ENCODE results near the gene ADCY9. TPM values are rescaled to one million over a fixed set of nuclear protein-coding genes. Genes with fewer than 3 reads are reported as not detected.

The ADCY9 gene
- total RNA-seq, 2 experiments from 2014 or later: 7.1 to 7.4 TPM

DNA sequence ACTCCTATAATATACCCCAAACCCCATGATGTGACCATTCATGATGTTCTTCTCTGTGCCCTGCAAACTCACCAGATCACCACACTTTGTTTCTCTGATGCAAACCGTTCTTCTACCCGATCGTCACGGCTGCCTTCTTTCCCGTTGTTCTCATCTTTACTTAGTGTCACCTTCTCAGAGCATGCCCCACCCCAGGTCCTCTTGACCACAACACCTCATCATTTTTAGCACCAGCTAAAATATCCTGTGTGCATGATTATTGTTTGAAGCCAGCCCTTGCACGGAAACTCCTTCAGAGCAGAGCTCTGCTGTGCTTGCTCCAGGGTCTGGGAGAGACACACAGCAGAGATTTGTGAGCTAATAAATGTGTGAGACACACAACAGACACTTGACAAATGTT is 196.8 kb downstream of the ADCY9 start:
- CTCF ChIA-PET: no interaction called here
- ATAC-seq (ENCODE audit: poor library complexity) (no peak), DNase-seq (no peak)
- no peak for TF ChIP-seq CTCF (IDR thresholded peaks at IDR 0.05)
- Mint-ChIP-seq H3K27me3 (peaks cover 17% of the 10 kb centered on the region), H3K4me1 (ENCODE audit: low read depth) (no peaks in the 10 kb centered on the region), H3K4me3 (no peak overlapping the region), H3K9me3 (peaks cover 3% of the 10 kb centered on the region), H3K36me3 (ENCODE audit: low read depth) (no peaks in the 10 kb centered on the region), H3K27ac (no peak overlapping the region)
- H3K4me1 ChIP-seq (ENCODE audit: insufficient read depth, low read length): no peaks in the 10 kb centered on the region
- intact Hi-C loops (cut with DNase I, micrococcal nuclease): loop anchor here in 1 of 2 experiments (10.0 kb wide), 1 partner anchor 295 kb away; no protein-coding TSS in a partner anchor
- peaks cover 6 to 27% of the 10 kb centered on the region in 2 experiments for H3K9me3 ChIP-seq (ENCODE audit: control insufficient read depth in 1 of 2, insufficient read depth in 1 of 2, low read length in 2 of 2)
- POLR2A ChIA-PET: no interaction called here
- H3K36me3 ChIP-seq (ENCODE audit: insufficient read depth, low read length): no peaks in the 10 kb centered on the region
- no peak overlapping the region for H3K4me3 ChIP-seq (ENCODE audit: low read length)
- H3K27me3 ChIP-seq (ENCODE audit: control insufficient read depth in 1 of 2, insufficient read depth in 2 of 2, low read length in 2 of 2): peaks cover 4 to 13% of the 10 kb centered on the region in 2 experiments
- H3K27ac ChIP-seq (ENCODE audit: low read depth in 1 of 2, low read length in 2 of 2): no peak overlapping the region

DNA sequence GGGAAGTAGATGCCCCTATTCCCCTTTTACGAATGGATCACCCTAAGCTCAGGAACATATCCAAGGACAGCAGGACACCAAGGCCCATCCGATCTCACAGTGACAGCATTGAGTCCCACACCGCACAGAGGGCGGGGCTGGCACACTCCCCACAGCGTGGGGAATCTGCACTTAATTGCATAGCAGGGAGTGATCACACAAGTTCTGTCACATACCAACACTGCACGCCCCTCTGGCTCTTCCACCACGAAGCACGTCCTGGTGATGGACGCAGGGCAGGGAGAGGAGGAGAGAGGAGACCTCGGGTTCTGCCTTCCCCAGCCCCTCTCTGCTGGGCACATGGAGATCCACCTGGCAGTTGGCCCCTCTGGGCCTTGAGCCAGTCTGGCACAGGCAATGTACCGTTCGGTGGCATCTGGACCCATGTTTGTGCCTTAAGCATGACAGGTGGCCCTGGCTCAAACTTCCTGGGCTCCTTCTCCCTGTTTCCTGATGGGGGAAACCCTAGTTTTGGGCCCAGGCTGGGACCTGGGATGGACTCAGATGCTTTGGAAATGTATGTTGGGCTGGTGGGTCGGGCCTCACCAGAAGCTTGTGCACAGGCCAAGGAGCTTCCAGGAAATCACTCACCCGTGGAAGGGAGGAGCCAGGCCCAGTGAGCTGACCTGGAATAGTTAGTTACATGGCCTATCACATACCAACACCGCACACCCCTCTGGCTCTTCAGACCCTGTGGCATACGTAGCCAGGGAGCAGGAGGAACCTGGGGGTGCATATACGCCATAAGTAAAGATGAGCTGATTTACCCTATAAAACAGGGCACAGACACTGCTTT is 200.6 kb downstream of the ADCY9 start:
- no peaks in the 10 kb centered on the region for H3K4me1 Mint-ChIP-seq (ENCODE audit: low read depth)
- ChIA-PET POLR2A (no interaction called here), CTCF (interaction anchor here (0.6 kb wide), 1 partner anchor 231 kb away, joined by 3 read pairs; no protein-coding TSS in a partner anchor)
- H3K36me3 Mint-ChIP-seq (ENCODE audit: low read depth): no peaks in the 10 kb centered on the region
- Histone ChIP-seq H3K9me3 (ENCODE audit: control insufficient read depth in 1 of 2, insufficient read depth in 1 of 2, low read length in 2 of 2) (peaks cover 6 to 27% of the 10 kb centered on the region in 2 experiments), H3K36me3 (ENCODE audit: insufficient read depth, low read length) (no peaks in the 10 kb centered on the region), H3K27me3 (ENCODE audit: control insufficient read depth in 1 of 2, insufficient read depth in 2 of 2, low read length in 2 of 2) (peaks cover 0 to 4% of the 10 kb centered on the region in 2 experiments), H3K4me3 (ENCODE audit: low read length) (no peak overlapping the region), H3K4me1 (ENCODE audit: insufficient read depth, low read length) (no peaks in the 10 kb centered on the region), H3K27ac (ENCODE audit: low read depth in 1 of 2, low read length in 2 of 2) (no peak overlapping the region)
- no peak overlapping the region for H3K27ac Mint-ChIP-seq
- H3K27me3 Mint-ChIP-seq: peaks cover 8% of the 10 kb centered on the region
- intact Hi-C loops (cut with DNase I, micrococcal nuclease): loop anchor here in 1 of 2 experiments (10.0 kb wide), 1 partner anchor 299 kb away; no protein-coding TSS in a partner anchor
- DNase-seq (no peak), ATAC-seq (ENCODE audit: poor library complexity) (no peak)
- no peak overlapping the region for H3K4me3 Mint-ChIP-seq
- no peak for TF ChIP-seq CTCF (IDR thresholded peaks at IDR 0.05)
- peaks cover 3% of the 10 kb centered on the region for H3K9me3 Mint-ChIP-seq

- Mint-ChIP-seq H3K27ac (no peak overlapping the region), H3K4me1 (ENCODE audit: low read depth) (no peaks in the 10 kb centered on the region), H3K36me3 (ENCODE audit: low read depth) (no peaks in the 10 kb centered on the region), H3K9me3 (no peaks in the 10 kb centered on the region), H3K4me3 (no peak overlapping the region), H3K27me3 (no peaks in the 10 kb centered on the region)
- DNase-seq: no peak
- peaks cover 0 to 10% of the 10 kb centered on the region in 2 experiments for H3K9me3 ChIP-seq (ENCODE audit: control insufficient read depth in 1 of 2, insufficient read depth in 1 of 2, low read length in 2 of 2)
- no peaks in the 10 kb centered on the region for H3K4me1 ChIP-seq (ENCODE audit: insufficient read depth, low read length)
- CTCF ChIA-PET: no interaction called here
- no peaks in the 10 kb centered on the region for H3K27me3 ChIP-seq (ENCODE audit: control insufficient read depth in 1 of 2, insufficient read depth in 2 of 2, low read length in 2 of 2)
- no peaks in the 10 kb centered on the region for H3K36me3 ChIP-seq (ENCODE audit: insufficient read depth, low read length)
- no peak overlapping the region for H3K27ac ChIP-seq (ENCODE audit: low read depth in 1 of 2, low read length in 2 of 2)
- TF ChIP-seq CTCF (IDR thresholded peaks at IDR 0.05): no peak
- intact Hi-C loops (cut with DNase I, micrococcal nuclease): loop anchor here in 1 of 2 experiments (10.0 kb wide), 1 partner anchor 302 kb away; no protein-coding TSS in a partner anchor
- ATAC-seq (ENCODE audit: poor library complexity): no peak
- POLR2A ChIA-PET: no interaction called here
- H3K4me3 ChIP-seq (ENCODE audit: low read length): no peak overlapping the region
Measured at GRCh38 chr16:3912897-3913296, 203.3 kb downstream of the ADCY9 start.

Other genes starting within 250 kb of the ADCY9 start
- 100 to 1,000 TPM; 145 to 152 TPM for gene CREBBP, start 235.7 kb downstream of the ADCY9 start, total RNA-seq
- not detected for gene SRL, start 125.6 kb upstream of the ADCY9 start, total RNA-seq
- 10 to 100 TPM in 1 of 2 experiments, 1 to 10 TPM in 1; 8.6 to 10.8 TPM for gene TFAP4, start 156.6 kb upstream of the ADCY9 start, total RNA-seq
- gene GLIS2, start 199.6 kb upstream of the ADCY9 start, total RNA-seq: not detected
- gene PAM16, start 234.9 kb upstream of the ADCY9 start, total RNA-seq: 10 to 100 TPM; 24.9 to 26.8 TPM